Gastroesophageal sphincter (tissue), 3 donors: ENCODE data around the gene PIBF1.

Source experiments
- CTCF ChIP-seq, 4 experiments: fragments of 200-600 bp in 2 of 4; fragments of 450-650 bp in 2 of 4; sonication (generic) in 1 of 4; IDR thresholded peaks; one replicate each; pipeline ENCODE4 v1.5.1; 2017 to 2019; ENCODE audit warnings: antibody characterized with exemption in 4 of 4, mild to moderate bottlenecking in 2 of 4, moderate library complexity in 2 of 4
- POLR2A ChIP-seq, 2 donors: fragments of 450-650 bp; IDR thresholded peaks; one replicate each; pipeline ENCODE4 v1.6.1; 2017; ENCODE audit warnings: antibody characterized with exemption in 2 of 2, mild to moderate bottlenecking in 2 of 2, moderate library complexity in 1 of 2

- TF ChIP-seq CTCF (IDR thresholded peaks at IDR 0.05) = no peak
- no peak for TF ChIP-seq POLR2A (IDR thresholded peaks at IDR 0.05)
Observed at GRCh38 chr13:72804301-72804700, 22.4 kb downstream of the PIBF1 start.
